ENCODE data around the gene CFH.

DNA sequence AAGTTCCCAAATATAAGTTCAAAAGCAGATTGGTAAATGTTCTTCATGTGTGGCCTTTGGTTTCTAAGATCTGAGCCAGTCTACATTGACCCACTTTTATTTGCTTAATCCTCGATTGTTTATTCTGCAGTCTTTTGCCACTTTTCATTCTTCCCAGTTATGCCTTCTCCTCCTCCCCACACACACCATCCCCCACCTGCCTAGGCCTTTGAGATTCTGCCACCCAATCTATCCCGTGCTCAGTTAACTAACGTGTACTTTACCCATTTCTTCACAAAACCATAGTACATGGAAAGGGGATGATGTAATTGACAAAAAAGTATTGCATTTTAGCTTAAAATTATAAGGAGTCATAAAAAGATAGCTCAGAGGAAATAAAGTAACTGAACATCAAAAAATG is 3.7 kb downstream of the CFH start:
- TF ChIP-seq CTCF (IDR thresholded peaks at IDR 0.05) (no peak), POLR2A (IDR thresholded peaks at IDR 0.05) (no peak)

Data from esophagus squamous epithelium (tissue), 4 donors.